ENCODE measurements around the gene KCNIP2. TPM values are rescaled to one million over a fixed set of nuclear protein-coding genes. Genes with fewer than 3 reads are reported as not detected.

The KCNIP2 gene
- total RNA-seq, 1 experiment from 2014 or later, result 8.5 TPM

- no TSS peak for BruUV-seq (replicated peaks)
- H3K4me1 ChIP-seq (ENCODE audit: control insufficient read depth in 1 of 2, insufficient read depth in 2 of 2, low read length in 2 of 2), result peaks cover 0 to 9% of the 10 kb centered on the region in 2 experiments; a peak in 2 of 4 replicates
- no peaks in the 10 kb centered on the region for H3K9me2 ChIP-seq (ENCODE audit: insufficient read depth)
- CTCF ChIA-PET, result interaction anchor here (1.5 to 1.6 kb wide), 2 partner anchors 10 to 39 kb away, joined by 6 to 15 read pairs; no protein-coding TSS in a partner anchor
- no peak overlapping the region for H2AFZ ChIP-seq (ENCODE audit: low read depth, low read length, poor library complexity, severe bottlenecking)
- no peak overlapping the region for H3K4me2 ChIP-seq (ENCODE audit: low read length)
- DNase-seq (ENCODE audit: low read depth, low spot score), result no peak
- intact Hi-C loops (cut with micrococcal nuclease), result no loop called here
- H3K27ac ChIP-seq (ENCODE audit: low read depth, low read length), result no peak overlapping the region
- H3K79me2 ChIP-seq (ENCODE audit: insufficient read depth, low read length), result no peaks in the 10 kb centered on the region
- no peaks in the 10 kb centered on the region for H3K36me3 ChIP-seq (ENCODE audit: control insufficient read depth in 1 of 2, insufficient read depth in 2 of 2, low read length in 2 of 2)
- no peak overlapping the region for H3K9ac ChIP-seq (ENCODE audit: low read length)
- no peak overlapping the region for H3K4me3 ChIP-seq (replicated peaks in 1 of 2; ENCODE audit: low read depth in 1 of 2, low read length in 2 of 2)
- RAD21 ChIA-PET (ENCODE audit: low non-redundant PET in 1 of 2, low total read pairs in 2 of 2, uncharacterized antibody in 2 of 2, unreplicated experiment in 2 of 2), result no interaction called here
- POLR2A ChIA-PET, result no interaction called here
- no peak for TF ChIP-seq SP1 (IDR thresholded peaks at IDR 0.05; ENCODE audit: low read depth)
- TF ChIP-seq EZH2 (IDR thresholded peaks at IDR 0.05), result no peak
- TF ChIP-seq CBX3 (IDR thresholded peaks at IDR 0.05; ENCODE audit: low read depth), result no peak
- no peak for TF ChIP-seq EGR1 (IDR thresholded peaks at IDR 0.05; ENCODE audit: low read depth)
- TF ChIP-seq YY1 (IDR thresholded peaks at IDR 0.05; ENCODE audit: extremely low read depth, insufficient replicate concordance, low read depth, low read length), result no peak
- TF ChIP-seq FOSL1 (IDR thresholded peaks at IDR 0.05; ENCODE audit: low read depth), result no peak
- H4K20me1 ChIP-seq (ENCODE audit: insufficient read depth), result no peaks in the 10 kb centered on the region
- H3K9me3 ChIP-seq (ENCODE audit: control insufficient read depth in 1 of 2, insufficient read depth in 1 of 2, low read depth in 1 of 2, low read length in 2 of 2), result no peaks in the 10 kb centered on the region
- ATAC-seq, result no peak
- no peaks in the 10 kb centered on the region for H3K27me3 ChIP-seq (ENCODE audit: insufficient read depth, low read length)
Observed at GRCh38 chr10:101880232-101880573, 36.6 kb upstream of the KCNIP2 start.

GRCh38 chr10:101879456-101880231 lies 36.0 kb upstream of the KCNIP2 start:
- ChIA-PET CTCF (interaction anchor here (1.0 to 1.6 kb wide), 3 partner anchors 8 to 39 kb away, joined by 3 to 15 read pairs (median 6); no protein-coding TSS in a partner anchor), POLR2A (no interaction called here), RAD21 (ENCODE audit: low non-redundant PET in 1 of 2, low total read pairs in 2 of 2, uncharacterized antibody in 2 of 2, unreplicated experiment in 2 of 2) (no interaction called here)
- Histone ChIP-seq H2AFZ (ENCODE audit: low read depth, low read length, poor library complexity, severe bottlenecking) (no peak overlapping the region), H3K4me3 (replicated peaks in 1 of 2; ENCODE audit: low read depth in 1 of 2, low read length in 2 of 2) (no peak overlapping the region), H3K79me2 (ENCODE audit: insufficient read depth, low read length) (no peaks in the 10 kb centered on the region), H3K27ac (ENCODE audit: low read depth, low read length) (no peak overlapping the region), H4K20me1 (ENCODE audit: insufficient read depth) (no peaks in the 10 kb centered on the region), H3K4me2 (ENCODE audit: low read length) (0 out of 2 replicates have a peak overlapping the region, but pooled peaks have one; percentile 1), H3K4me1 (ENCODE audit: control insufficient read depth in 1 of 2, insufficient read depth in 2 of 2, low read length in 2 of 2) (peaks cover 0 to 9% of the 10 kb centered on the region in 2 experiments; a peak in 2 of 4 replicates), H3K9me3 (ENCODE audit: control insufficient read depth in 1 of 2, insufficient read depth in 1 of 2, low read depth in 1 of 2, low read length in 2 of 2) (no peaks in the 10 kb centered on the region), H3K9me2 (ENCODE audit: insufficient read depth) (no peaks in the 10 kb centered on the region), H3K9ac (ENCODE audit: low read length) (no peak overlapping the region), H3K27me3 (ENCODE audit: insufficient read depth, low read length) (no peaks in the 10 kb centered on the region), H3K36me3 (ENCODE audit: control insufficient read depth in 1 of 2, insufficient read depth in 2 of 2, low read length in 2 of 2) (no peaks in the 10 kb centered on the region)
- intact Hi-C loops (cut with micrococcal nuclease), result no loop called here
- no peak for TF ChIP-seq TCF7L2 (IDR thresholded peaks at IDR 0.05; ENCODE audit: borderline replicate concordance, extremely low read depth, insufficient read depth, insufficient read length)
- no peak for TF ChIP-seq FOSL1 (IDR thresholded peaks at IDR 0.05; ENCODE audit: low read depth)
- no peak for TF ChIP-seq ZNF274 (IDR thresholded peaks at IDR 0.05; ENCODE audit: low read depth, low read length)
- TF ChIP-seq EZH2 (IDR thresholded peaks at IDR 0.05), result no peak
- TF ChIP-seq CEBPB (IDR thresholded peaks at IDR 0.05; ENCODE audit: low read depth), result no peak
- no peak for TF ChIP-seq POLR2A (IDR thresholded peaks at IDR 0.05; ENCODE audit: borderline replicate concordance, extremely low read depth, insufficient read depth, insufficient read length)
- no peak for TF ChIP-seq EZH2phosphoT487 (IDR thresholded peaks at IDR 0.05; ENCODE audit: borderline replicate concordance)
- BruUV-seq (replicated peaks), result no TSS peak
- DNase-seq (ENCODE audit: low read depth, low spot score) (no peak), ATAC-seq (no peak)

All from HCT116 (cell line).